K562 (cell line): ENCODE results near the gene N4BP3. TPM values are rescaled to one million over a fixed set of nuclear protein-coding genes. Genes with fewer than 3 reads are reported as not detected.

Source experiments
- ATAC-seq: fragments of 200-7000 bp; cut with Tn5 transposase; 3 replicates; pipeline ENCODE4 v1.9.1; 2020; ENCODE audit warnings: moderate library complexity
- BruUV-seq: library from RNA; stranded (reverse); fragments of 400-500 nt; replicated peaks from 2 replicates; lab custom pipeline; 2021; lab: Mats Ljungman, UMichigan
- CTCF ChIA-PET: fragments of 300-600 bp; formaldehyde crosslinking; extraction: SDS; loops from one replicate; lab custom pipeline; 2021; ENCODE audit warnings: low intra/inter-chr PET ratio; lab: Yijun Ruan, JAX
- POLR2A ChIA-PET: fragments of 300-600, 350-650 bp; sonication (Branson Sonifier 250); formaldehyde crosslinking; extraction: SDS; loops from one replicate; lab custom pipeline; 2021; ENCODE audit warnings: antibody characterized with exemption, inconsistent platforms; lab: Yijun Ruan, JAX
- DNase-seq, 4 experiments: peaks; one replicate each; pipeline versions ENCODE4 v3.0.0 to v3.0.0-alpha.2; 2011 to 2018; ENCODE audit warnings: low spot score in 3 of 4, mixed read lengths in 3 of 4; ENCODE audit errors: extremely low read depth in 1 of 4
- FAIRE-seq: peaks from 2 replicates; lab custom pipeline; 2011; peaks lifted over from hg19 to GRCh38; lab: Jason Lieb, UNC
- H2AFZ ChIP-seq: 2 replicates; pipeline ENCODE4 v1.6.0; 2011; ENCODE audit warnings: low read depth, low read length, control low read depth, inconsistent platforms
- H3K27ac ChIP-seq: fragments of 200-600 bp; 3 replicates; pipeline ENCODE4 v1.8.0; 2011; ENCODE audit warnings: low read depth, mild to moderate bottlenecking, control low read depth, inconsistent platforms, low read length, moderate library complexity, mixed read lengths; ENCODE audit errors: extremely low read depth
- H3K27me3 ChIP-seq, 2 experiments: fragments of 300-600 bp in 1 of 2; 2 replicates in 1 of 2; 3 replicates in 1 of 2; pipeline versions ENCODE4 v1.6.0 to v1.8.0; 2011; ENCODE audit warnings: inconsistent platforms in 2 of 2, low read length in 2 of 2, mild to moderate bottlenecking in 1 of 2, mixed read lengths in 1 of 2, moderate library complexity in 1 of 2; ENCODE audit not compliant: control insufficient read depth in 2 of 2, insufficient read depth in 2 of 2
- H3K36me3 ChIP-seq: fragments of 300-600 bp; 3 replicates; pipeline ENCODE4 v1.8.0; 2011; ENCODE audit warnings: mild to moderate bottlenecking, low read length, inconsistent platforms; ENCODE audit not compliant: control insufficient read depth, insufficient read depth
- H3K4me1 ChIP-seq, 2 experiments: fragments of 200-600 bp in 1 of 2; replicated peaks in 1 of 2; 2 replicates in 1 of 2; 3 replicates in 1 of 2; pipeline versions ENCODE4 v1.5.1 to v1.8.0; 2011; ENCODE audit warnings: inconsistent platforms in 2 of 2, low read length in 2 of 2, mild to moderate bottlenecking in 1 of 2, mixed read lengths in 1 of 2, moderate library complexity in 1 of 2; ENCODE audit not compliant: control insufficient read depth in 2 of 2, insufficient read depth in 2 of 2
- H3K4me2 ChIP-seq: 2 replicates; pipeline ENCODE4 v1.6.1; 2011; ENCODE audit warnings: low read length, control low read depth, inconsistent platforms, mixed read lengths; ENCODE audit not compliant: insufficient read depth
- H3K4me3 ChIP-seq: fragments of 200-600 bp; sonication (generic), shearing (Covaris generic); 2 replicates; pipeline ENCODE4 v1.5.1; 2016; ENCODE audit warnings: control low read depth, inconsistent platforms
- H3K79me2 ChIP-seq: fragments of 200-600 bp; 3 replicates; pipeline ENCODE4 v1.8.0; 2011; ENCODE audit warnings: low read length, inconsistent platforms; ENCODE audit not compliant: control insufficient read depth, insufficient read depth
- H3K9ac ChIP-seq, 2 experiments: 2 replicates each; pipeline versions ENCODE4 v1.6.0 to v1.6.1; 2011; ENCODE audit warnings: low read depth in 2 of 2, low read length in 2 of 2, control low read depth in 1 of 2, inconsistent platforms in 1 of 2, mild to moderate bottlenecking in 1 of 2, mixed read lengths in 1 of 2; ENCODE audit not compliant: insufficient read depth in 1 of 2
- H3K9me1 ChIP-seq: one replicate; pipeline ENCODE4 v1.6.0; 2011; ENCODE audit warnings: inconsistent platforms, mild to moderate bottlenecking, low read length, moderate library complexity; ENCODE audit not compliant: control insufficient read depth, insufficient read depth
- H3K9me3 ChIP-seq: replicated peaks from 2 replicates; pipeline ENCODE4 v1.5.1; 2011; ENCODE audit warnings: low read depth, low read length, inconsistent platforms; ENCODE audit not compliant: control insufficient read depth, insufficient read depth
- H4K20me1 ChIP-seq: replicated peaks from 2 replicates; pipeline ENCODE4 v1.6.1; 2011; ENCODE audit warnings: low read length, inconsistent platforms, mixed read lengths; ENCODE audit not compliant: control insufficient read depth, insufficient read depth
- POLR2G ChIP-seq: fragments of 200-400 bp; formaldehyde crosslinking; IDR thresholded peaks from 2 replicates; pipeline ENCODE4 v1.6.1; 2017; ENCODE audit warnings: low read depth, mild to moderate bottlenecking, antibody characterized with exemption, low read length, moderate library complexity
- WGBS: fragments of 100-300 bp; shearing (Covaris generic); methylation state at CpG from one replicate; pipeline ENCODE4 v1.1.6; 2016; ENCODE audit warnings: low coverage, mixed read lengths; ENCODE audit not compliant: insufficient coverage; ENCODE audit errors: missing lambda C conversion rate; 5-methylcytosine and 5-hydroxymethylcytosine counted together
- in situ Hi-C: fragments of 300-500 bp; cut with MboI; formaldehyde crosslinking; loops from 4 replicates; pipeline ENCODE4 v1.15.0; 2018; ENCODE audit warnings: inconsistent platforms, mixed read lengths
- intact Hi-C: fragments of 100-400 bp; cut with micrococcal nuclease; formaldehyde crosslinking; loops from 2 replicates; pipeline ENCODE4 v1.14.2; 2022
- polyA plus RNA-seq, 8 experiments: library from polyadenylated mRNA; depleted of rRNA in 4 of 8; stranded (reverse) in 5 of 8; unstranded in 3 of 8; fragments of >200 nt; fragmentation: Nextera tagmentation in 2 of 8; fragmentation: Illumina TruSeq in 1 of 8; extraction: Ambion mirVana in 2 of 8; extraction: Trizol in 1 of 8; gene quantifications; 2 replicates each; pipeline versions ENCODE4 v1.2.1 to v1.2.3, GENCODE V29; 2011 to 2014; ENCODE audit warnings: inconsistent platforms in 1 of 8, missing spikeins in 1 of 8
- total RNA-seq, 7 experiments: library from RNA; depleted of rRNA in 6 of 7; stranded (reverse); fragments of >200 nt in 6 of 7; fragmentation: Illumina TruSeq in 2 of 7; extraction: Trizol in 2 of 7; gene quantifications; 2 replicates each; pipeline versions ENCODE4 v1.2.1 to v1.2.3, GENCODE V29; 2011 to 2021; ENCODE audit warnings: low replicate concordance in 1 of 7
- TF ChIP-seq, protein P1 (sequence below): fragments of 450-650 bp; IDR thresholded peaks from 2 replicates; pipeline ENCODE4 v1.7.1; 2018; ENCODE audit warnings: mild to moderate bottlenecking, low read depth; ENCODE audit not compliant: partially characterized antibody

The N4BP3 gene
- total and polyA plus RNA-seq, 9 of the 15 experiments (the other 6 are each of a cell fraction or from before 2014, with no cell fraction given), result 0.06 to 7.0 (median 2.4) TPM

DNA sequence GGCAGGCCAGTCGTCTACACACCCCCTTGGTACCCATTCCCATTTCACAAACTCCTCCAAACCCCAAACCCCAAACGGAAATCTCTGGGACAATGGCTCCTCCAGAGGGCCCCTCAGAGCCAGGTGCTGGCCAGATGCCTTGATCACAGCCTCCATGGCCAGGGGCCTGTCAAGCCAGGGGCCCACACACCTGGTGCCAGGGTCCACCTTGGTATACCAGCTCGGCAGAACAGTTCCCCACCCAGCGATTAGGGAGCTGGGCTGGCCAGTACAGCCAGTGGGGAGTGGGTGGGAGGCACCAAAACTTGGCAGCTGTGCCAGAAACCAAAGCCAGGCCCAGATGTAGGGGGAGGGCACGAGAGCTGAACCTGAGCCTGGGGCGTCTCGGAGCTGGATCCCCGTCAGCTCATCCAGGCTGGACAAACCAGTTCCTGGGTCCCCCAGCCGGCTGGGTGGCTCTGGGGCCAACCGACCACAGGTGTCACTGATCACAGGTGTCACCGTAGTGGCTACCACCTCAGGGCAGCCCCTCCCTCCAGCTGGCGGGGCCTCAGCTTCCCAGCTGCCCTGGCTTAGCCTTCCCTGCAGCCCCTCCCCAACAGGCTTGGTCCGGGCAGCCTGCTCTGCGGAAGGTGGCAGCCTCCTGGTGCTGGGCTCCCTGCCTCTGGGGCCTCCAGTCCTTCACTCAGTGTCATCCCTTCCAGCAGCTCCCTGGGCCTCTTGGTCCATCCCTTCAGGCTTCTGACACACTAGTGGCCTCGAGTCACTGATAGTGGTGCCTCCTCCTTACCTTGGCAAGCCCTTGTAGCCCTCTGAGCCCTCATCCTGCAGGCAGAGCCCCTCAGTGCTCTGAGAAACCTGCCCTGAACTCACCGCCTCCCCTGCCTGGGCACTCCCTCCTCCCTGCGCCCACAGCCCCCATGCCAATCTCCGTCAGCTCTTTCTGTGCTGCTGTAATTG, 10.9 kb downstream of the N4BP3 start:
- Histone ChIP-seq H3K4me1 (peaks cover 30 to 80% of the 10 kb centered on the region in 2 experiments), H3K9me3 (no peaks in the 10 kb centered on the region), H3K36me3 (peaks cover 31% of the 10 kb centered on the region; the same call in 2 of the 3 replicates), H3K9ac (peak overlapping the region in 1 of 2 experiments; percentile 7; a peak in 2 of 4 replicates), H3K4me2 (no peak overlapping the region), H4K20me1 (no peaks in the 10 kb centered on the region; the same call in 1 of the 2 replicates), H2AFZ (no peak overlapping the region), H3K9me1 (peaks cover 4% of the 10 kb centered on the region), H3K27me3 (no peaks in the 10 kb centered on the region), H3K79me2 (no peaks in the 10 kb centered on the region), H3K4me3 (no peak overlapping the region), H3K27ac (no peak overlapping the region)
- ChIA-PET CTCF (no interaction called here), POLR2A (interaction anchor here (0.6 to 1.2 kb wide), 7 partner anchors 9 to 669 kb away, joined by 3 to 5 read pairs (median 4); no protein-coding TSS in a partner anchor)
- DNase-seq (no peak), ATAC-seq (no peak), FAIRE-seq (no peak)
- TF ChIP-seq POLR2G, result peak; percentile 64
- TF ChIP-seq, protein P1, sequence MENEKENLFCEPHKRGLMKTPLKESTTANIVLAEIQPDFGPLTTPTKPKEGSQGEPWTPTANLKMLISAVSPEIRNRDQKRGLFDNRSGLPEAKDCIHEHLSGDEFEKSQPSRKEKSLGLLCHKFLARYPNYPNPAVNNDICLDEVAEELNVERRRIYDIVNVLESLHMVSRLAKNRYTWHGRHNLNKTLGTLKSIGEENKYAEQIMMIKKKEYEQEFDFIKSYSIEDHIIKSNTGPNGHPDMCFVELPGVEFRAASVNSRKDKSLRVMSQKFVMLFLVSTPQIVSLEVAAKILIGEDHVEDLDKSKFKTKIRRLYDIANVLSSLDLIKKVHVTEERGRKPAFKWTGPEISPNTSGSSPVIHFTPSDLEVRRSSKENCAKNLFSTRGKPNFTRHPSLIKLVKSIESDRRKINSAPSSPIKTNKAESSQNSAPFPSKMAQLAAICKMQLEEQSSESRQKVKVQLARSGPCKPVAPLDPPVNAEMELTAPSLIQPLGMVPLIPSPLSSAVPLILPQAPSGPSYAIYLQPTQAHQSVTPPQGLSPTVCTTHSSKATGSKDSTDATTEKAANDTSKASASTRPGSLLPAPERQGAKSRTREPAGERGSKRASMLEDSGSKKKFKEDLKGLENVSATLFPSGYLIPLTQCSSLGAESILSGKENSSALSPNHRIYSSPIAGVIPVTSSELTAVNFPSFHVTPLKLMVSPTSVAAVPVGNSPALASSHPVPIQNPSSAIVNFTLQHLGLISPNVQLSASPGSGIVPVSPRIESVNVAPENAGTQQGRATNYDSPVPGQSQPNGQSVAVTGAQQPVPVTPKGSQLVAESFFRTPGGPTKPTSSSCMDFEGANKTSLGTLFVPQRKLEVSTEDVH, result no peak
- 82% methylated on average over 16 of the region's 18 CpGs for WGBS
- in situ Hi-C loops (no loop called here), intact Hi-C loops (no loop called here)
- no TSS peak for BruUV-seq
